NCI-H2227 treated with DMSO at 0.1 percent for 48 hours (cell line): ENCODE results near the gene LYPD6.
"Not testable (repeated sequence)": the region's sequence is repeated elsewhere in the genome, so short reads cannot be mapped to it uniquely, and the experiment has no call there.

ENCODE experiments used
- DNase-seq: peaks from one replicate; lab custom pipeline; 2025; lab: John Stamatoyannopoulos, UW

Gene LYPD6, protein sequence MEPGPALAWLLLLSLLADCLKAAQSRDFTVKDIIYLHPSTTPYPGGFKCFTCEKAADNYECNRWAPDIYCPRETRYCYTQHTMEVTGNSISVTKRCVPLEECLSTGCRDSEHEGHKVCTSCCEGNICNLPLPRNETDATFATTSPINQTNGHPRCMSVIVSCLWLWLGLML

DNA sequence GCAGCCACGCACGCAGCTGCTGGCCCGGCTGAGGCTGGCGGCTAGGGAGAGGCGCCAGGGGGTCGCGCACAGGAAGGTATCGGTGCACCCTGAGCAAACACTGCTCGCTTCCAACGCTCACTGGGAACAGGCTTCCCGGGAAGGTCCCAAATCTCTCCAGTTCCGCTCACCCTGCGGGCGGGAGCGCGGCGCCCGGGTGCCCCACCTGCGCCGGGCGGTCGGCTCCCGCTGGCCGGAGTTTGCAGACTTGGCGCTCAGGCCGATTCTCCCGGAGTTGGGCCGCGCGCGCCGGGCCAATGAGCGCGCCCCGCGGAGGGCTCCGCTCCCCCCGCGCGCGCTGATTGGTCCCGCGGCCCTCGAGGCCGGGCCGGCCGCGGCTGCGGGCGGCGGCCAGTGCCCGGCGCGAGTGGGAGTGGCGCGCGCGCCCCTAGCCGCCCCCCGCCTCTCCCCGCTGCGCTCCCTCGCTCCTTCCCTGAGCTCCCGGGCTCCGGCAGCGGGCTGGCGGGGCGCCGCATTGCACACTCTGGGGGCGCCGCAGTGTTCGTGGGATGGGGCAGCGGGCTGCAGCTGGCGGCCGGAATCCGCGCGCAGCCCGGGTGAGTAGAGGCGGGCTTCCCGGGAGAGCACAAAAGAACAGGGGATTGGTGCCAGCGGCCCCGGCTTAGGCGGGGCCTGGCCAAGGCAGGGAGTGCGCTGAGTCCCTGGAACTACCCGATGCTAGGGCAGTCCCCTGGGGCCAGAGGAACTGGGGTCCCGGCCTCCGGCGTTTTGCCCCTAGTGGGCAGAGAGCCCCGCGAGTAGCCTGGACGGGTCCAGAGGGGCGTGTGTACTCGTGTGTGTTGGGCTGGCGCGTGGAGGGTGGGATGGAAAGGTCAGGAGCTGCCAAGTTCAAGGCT lies at the start of gene LYPD6:
TSS of gene LYPD6 (plus strand) at position 461 of the 896 bp plus-strand sequence. CDS start 107,122 bp downstream, outside the sequence.
- peak; percentile 86 for DNase-seq

DNA sequence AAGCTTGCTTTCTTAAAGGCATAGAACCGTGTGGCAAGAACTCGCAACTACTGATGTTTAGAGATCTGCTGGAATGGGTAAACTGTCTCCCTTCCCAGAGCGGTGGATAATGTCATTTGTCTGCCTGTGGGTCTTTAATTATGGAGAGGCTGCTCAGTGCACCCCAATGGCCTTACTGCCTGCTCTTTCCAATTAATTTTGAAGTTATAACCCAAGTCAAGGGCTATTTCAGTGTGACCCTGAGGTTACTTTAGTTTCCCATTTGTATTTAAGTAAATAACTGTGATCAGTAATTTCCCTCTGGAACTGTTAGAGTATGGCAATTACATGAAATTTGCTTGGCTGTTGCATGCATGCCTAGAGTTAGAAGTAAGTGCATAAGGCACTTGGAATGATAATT lies 48.9 kb upstream of the LYPD6 start:
- DNase-seq, result no peak

DNA sequence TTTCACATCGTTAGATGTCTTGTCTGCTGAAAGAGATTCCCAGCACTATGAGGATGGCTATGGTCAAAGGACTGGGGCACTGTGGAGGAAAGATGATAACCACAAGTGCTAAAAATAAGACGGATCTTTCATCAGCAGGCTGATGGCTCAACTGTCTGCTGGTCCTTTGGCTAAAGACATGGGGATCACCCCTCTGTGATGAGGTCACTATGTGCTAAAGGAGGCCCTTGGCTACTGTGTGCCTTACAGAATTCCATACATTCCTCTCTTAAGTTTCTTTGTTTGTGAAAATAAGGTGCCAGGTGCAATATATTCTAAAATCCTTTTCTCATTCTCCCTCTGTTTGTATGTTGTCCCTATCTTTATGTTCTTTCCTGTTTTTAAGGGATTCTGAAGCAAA lies 39.7 kb upstream of the LYPD6 start:
- no peak for DNase-seq

DNA sequence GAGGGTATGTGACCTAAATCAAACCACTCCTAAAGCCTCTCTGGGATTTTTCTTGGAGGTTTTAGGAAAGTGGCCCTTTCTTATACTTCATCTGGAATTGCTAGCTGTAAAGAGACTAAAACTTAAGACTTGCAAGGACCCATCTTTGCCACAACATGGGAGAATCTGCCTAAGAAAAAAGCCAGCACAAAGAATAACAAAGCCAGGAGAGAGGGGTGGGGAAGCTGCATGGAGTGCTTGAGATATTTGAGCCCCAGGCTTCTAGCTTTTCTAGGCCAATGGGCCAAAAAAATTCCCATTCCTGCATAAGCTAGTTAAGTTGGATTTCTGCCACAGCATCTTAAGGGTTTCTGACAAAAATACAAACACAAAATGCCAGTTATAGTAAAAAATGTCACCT lies 38.5 kb upstream of the LYPD6 start:
- DNase-seq, result no peak

DNA sequence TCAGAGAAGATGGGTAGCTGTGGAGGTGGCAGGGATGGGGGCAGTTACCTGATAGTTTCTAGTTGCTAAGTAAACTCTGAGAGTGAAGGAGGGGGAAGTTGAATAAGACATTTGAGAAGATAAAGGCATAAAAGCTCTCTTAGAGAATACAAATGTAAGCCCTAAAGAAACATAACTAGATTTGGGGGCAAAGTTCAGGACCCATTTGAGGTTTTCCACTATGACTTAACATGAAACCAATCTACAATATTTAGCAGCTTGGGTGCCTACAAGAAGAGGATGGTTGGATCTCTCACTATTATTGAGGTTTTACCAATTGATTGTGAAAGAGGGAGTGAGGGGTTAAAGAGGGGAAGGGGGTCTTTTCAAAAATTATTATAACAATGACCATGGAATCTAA lies 34.4 kb upstream of the LYPD6 start:
- no peak for DNase-seq

DNA sequence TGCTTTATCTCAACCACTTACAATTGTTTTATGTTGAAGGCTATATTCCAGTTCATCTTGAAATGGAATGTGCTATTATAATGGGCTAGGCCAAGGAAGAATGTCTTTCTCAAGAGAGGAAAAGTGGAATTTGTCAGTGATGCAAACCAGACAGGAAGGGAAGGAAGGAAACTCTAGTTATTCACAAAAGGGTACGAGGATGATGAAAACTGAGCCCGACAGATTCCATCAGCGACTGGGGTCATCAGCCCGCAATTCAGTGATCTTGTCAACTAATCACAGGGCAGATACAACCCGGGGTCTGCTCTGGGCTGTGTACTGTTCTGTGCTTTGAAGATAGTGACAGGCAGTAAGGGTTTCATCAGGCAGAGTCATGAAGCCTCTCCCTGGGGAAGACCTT lies 23.4 kb upstream of the LYPD6 start:
- DNase-seq, result no peak

DNA sequence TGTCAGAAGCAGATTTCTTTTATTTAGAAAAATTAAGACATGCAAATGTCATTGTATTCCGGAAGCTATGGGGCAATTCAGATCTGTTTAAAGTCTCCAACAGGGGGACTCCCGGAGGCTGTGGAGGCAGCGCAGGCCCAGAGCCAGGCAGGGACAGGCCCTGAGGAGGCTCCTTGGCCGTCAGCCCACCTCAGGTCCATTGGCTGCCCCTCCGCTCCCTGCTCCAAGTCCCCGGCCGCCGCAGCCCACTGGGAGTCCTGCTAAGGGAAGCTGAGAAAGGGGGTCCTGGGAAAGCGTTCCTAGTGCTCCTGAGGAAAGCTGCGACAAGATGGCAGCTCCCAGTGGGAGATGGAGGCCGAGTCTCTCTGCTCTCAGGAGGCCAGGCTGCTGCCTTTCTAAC lies 20.0 kb upstream of the LYPD6 start:
- DNase-seq, result no peak

DNA sequence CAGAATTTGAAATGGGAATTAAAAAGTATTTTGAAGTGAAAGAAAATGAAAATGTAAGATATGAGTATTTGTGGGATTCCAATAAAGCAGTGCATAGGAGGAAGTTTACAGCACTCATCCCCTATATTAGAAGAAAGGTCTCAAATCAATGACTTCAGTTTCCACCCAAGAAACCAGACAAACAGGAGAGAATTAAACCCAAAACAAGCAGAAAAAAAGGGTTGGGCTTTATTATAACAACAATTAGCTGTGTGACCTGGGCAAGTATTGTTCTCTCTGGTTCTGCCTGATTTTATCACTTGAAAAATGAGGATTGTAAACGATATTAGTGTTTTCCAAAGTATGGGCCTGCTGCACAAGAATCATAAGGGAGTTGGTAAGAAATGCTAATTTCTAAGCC lies 18.3 kb upstream of the LYPD6 start:
- no peak for DNase-seq

DNA sequence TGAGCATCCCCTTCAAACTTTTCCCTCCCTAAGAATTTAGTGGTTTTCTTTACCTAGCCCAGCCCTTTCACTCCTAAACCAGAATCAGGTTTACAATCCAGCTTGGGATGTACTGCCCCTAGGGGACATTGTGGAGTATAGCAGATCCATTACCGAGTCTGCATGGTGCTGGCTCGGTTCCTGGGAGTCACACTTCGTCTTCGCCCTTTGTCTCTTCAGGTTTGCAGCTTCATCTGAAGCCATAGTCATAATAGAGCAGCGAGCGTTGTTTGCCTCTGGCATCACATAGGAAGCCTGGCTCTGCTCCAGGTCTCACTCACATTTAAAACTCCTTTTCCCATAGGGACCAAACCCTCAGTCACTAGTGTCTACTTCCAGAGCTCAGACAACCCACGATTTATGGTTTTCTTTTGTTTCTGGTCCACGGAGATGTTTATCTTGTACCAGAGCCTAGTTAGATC lies 16.8 kb upstream of the LYPD6 start:
- DNase-seq, result peak; percentile 28

DNA sequence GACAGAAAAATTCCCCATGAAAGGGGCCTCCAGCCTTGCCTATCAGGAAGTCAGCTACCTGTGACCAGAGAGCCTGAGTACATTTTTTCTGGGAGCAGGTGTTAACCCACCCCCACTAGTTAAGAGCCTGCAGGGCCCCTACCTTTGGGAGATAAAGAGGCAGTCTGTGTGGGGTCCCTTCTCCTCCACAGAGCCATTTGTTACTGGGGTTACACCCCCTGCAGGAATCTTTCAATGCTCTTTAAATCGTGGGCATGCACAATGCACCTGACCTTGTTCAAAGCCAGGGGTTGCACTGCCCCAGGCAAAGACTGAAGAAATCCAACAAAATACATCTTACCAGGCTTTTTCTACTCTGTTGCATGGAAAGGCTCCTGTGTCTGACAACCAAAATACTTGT lies 15.7 kb upstream of the LYPD6 start:
- no peak for DNase-seq

DNA sequence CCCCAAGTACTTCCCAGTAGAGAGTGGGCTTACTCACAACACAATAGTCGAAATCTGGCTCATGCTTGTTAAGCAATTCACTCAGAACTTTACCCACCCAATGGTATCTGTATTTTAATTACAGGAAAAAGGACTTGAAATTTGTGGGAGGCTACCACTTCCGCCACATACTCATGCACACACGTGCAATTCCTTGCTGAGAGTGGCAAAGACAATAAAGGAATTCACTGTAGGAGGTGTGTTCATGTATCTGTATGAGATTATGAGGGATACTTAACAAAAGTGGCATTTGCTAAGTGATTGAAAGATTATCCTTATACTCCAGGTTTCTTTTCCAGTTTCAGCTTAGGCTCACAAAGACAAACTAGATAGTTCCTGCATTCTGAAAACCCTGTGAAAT lies 14.9 kb upstream of the LYPD6 start:
- DNase-seq, result no peak

DNA sequence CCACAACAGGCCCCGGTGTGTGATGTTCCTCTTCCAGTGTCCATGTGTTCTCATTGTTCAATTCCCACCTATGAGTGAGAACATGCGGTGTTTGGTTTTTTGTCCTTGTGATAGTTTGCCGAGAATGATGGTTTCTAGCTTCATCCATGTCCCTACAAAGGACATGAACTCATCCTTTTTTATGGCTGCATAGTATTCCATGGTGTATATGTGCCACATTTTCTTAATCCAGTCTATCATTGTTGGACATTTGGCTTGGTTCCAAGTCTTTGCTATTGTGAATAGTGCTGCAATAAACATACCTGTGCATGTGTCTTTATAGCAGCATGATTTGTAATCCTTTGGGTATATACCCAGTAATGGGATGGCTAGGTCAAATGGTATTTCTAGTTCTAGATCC lies 11.8 kb upstream of the LYPD6 start:
- DNase-seq, result not testable (repeated sequence)

DNA sequence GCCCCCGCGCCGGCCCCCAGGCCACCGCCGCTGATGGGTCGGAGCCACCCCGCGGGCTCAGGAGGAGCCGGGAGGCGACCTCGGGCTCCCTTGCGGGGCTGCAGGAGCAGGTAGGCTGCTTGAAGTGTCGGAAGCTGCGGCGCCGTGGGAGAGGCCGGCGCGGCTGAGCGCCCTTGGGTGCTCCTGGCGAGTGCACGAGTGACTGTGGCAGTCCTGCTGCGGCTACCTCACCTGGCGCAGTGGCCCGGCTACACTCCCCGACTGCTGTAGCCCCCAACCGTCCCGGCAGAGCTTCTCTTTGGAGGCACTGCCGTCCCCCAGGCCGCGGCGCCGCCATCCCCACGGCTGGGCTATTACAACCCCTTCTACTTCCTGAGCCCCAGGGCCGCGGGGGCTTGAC lies 10.0 kb upstream of the LYPD6 start:
- no peak for DNase-seq

DNA sequence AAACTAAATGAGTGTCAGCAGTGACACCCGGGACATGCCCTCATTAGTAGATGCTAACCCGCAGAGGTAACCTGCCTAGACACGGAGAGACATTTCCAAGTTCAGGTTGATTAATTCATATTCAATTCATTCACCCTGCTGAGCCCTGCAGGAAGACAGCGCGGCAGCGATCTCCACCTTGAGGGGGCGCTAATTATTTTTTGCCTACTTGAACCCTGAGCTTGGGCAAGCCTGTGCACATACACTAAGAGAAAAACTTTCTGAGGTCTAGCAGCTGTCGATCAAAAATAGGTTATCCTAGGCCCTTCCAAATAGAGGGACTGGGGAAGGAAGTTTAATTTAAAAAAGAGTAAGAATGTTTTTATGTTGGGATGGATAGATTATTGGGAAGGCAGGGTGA lies 1.3 kb upstream of the LYPD6 start:
- DNase-seq, result no peak

DNA sequence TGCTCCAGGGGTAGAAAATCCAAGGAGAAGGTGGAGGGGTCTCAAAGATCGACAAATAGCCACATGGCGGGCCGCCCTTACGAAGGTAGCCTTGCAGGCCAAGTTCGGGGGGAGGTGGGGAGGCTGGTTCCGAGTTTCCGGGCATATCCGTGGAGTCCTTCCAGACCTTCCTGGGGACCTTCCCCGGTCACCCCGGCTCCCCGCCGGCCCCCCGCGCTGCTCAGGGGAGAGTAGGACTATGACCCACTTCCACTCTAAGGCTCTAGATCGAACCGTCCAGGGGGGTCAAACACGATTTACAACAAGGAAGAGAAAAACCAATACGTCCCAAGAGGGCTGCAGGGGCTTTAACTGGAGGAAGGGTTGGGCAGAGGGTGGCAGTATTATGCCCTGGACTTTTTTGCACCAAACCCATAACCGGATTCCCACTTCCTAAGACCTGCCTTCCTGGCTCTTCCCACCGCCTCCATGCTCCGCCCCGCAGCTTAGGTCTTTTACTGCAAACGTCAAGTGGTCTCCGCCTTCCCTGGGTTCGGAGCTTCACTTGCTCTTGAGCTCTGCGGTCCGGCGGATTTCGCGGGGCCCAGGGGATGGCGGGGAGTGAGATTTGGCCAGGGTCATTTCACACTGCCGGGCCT lies 779 bp upstream of the LYPD6 start:
- DNase-seq, result peak; percentile 83

DNA sequence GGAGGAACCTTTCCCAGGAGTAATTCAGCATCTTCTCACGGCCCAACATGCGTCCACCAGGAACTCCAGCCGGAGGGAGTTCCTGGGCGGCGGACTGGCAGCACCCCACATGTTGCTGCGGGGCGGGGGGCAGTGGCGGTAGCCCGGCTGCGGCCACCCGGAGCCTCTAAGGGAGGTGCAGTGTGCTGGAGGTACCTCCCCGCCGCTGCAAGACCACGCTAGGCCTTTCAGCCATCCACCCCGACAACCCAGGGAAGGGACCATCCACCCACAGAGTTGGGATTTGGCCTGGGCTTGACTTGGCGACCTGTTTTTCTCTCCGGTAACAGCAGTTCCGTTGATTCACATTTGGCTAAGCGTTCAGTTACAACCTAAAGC lies 625 bp downstream of the LYPD6 start:
- no peak for DNase-seq

DNA sequence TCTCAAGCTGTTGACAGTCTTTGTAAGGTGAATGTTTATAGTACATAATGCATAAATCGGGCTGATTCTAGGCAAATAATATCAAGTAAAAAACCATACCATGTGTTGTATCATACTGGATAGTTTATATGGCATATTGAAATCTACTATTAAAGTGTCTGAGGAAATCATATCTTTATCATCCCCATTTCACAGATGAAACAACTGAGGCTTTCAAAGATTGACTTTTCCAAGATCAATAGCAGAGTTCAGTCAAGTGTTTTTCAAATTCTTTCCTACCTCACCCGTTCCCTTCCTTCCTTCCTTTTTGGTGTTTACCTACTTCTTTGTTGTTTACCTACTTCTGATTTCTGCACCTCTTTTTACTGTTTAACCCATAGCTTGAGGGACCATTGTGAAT lies 2.0 kb downstream of the LYPD6 start:
- no peak for DNase-seq

DNA sequence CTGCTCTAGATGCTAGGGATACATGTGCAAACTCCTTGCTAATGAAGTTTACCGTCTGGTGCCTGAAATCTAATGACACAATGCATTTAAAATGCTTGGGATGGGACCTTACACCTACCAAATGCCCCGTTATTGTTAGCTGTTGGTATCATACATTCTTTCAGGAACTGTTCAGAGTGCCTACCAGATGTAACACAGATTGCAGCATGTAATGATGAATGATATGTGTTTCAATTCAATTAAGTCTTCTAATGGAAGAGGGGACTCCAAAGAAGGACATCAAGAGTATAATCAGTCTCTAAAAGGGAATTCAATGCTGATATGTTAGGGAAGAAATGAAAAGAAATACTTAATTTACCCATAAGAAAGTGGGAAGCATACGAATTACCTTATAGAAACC lies 3.2 kb downstream of the LYPD6 start:
- no peak for DNase-seq

DNA sequence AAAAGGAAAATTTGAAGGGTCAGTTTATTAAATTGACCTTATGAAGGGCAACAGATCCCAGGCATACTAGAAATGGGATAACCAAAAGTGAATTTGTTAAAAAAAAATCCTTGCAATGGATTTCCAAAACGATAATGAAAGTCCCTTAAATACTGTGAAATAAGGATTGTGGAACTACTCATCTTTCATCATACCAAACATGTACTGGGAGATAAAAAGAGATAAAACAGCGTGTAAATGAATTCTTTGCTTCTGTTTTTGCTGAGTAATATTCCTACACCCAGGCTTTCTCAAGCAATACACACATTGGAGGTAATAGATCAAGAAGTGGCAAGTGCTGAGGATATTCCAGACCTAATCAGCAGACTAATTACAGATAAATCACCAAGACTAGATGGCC lies 3.8 kb downstream of the LYPD6 start:
- no peak for DNase-seq

DNA sequence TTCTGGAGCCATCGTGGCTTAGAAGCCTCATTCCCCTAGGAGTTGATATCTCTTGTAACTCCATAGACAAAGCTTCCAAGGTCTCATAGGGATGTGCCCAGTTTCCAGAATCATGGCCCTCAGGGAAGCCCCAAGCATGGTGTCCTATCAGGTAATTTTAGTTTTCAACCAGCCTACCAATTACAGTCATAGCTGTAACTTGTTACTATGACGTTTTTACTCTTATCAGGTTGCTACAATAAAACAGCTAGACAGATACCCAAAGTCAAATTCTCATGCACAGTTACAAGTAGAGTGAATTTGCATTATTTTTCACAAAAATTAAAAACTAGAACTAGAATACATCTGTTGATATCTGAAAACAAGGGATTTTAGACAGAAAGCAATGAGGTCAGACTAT lies 8.9 kb downstream of the LYPD6 start:
- no peak for DNase-seq

DNA sequence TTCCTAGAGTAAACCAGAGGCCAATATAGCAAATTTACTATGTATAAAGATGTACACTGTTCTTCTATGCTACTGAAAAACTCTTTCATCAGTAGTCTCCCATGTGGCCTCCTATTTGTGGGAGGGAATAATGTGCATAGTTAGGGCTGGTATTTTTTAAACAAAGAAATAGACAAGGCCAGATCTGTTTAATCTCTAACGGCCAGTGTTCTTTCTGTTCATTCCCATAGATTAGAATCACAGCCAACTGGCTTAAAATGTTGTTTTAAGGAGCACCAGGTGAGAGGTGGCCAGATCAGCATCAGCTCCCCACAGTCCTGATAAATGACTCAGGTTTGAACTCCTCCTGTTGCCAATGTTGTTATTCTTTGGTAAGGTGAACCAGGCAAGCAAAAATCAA lies 12.1 kb downstream of the LYPD6 start:
- no peak for DNase-seq

DNA sequence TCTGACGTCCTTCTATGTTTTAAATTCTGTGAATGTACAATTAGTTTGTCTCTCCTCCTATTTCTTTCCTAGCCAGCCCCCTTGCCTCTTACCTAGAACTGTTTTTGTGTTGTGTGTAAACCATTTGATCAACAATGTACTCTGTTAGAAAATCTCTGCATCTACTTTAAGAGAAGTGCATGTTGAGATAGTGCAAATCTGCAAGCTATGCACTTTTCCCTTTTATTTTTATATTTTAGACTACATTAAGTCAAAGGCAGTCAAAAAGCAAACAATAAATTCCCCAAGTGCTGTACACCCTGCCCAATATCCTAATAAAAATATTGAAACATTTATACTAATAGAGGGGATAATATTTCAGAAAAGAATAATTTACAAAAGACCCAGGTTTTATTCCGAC lies 13.7 kb downstream of the LYPD6 start:
- DNase-seq, result no peak

DNA sequence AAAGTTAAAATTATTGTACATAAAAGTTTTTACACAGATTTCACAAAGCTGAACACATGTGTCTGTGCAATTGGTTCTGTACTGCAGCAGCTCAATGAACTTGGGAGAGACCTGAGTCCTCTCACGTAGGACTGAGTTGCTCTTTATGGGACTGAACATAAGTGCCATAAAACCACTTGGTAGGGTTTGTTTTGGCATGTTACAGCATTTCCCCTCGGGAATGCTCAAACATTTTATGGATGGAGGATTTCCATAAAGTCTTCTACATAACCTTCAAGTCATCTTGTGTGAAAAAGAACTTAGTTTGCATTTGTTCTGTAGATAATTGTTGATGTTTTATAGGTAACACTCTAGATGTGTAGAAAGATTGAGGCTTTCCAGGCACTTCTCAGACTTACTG lies 15.9 kb downstream of the LYPD6 start:
- DNase-seq, result no peak
